Activated T-helper 2 cell treated with anti-CD3 and anti-CD28 coated beads, Interferon-gamma antibody, Interleukin-2, Interleukin-4, amounts not matched to agents 10 μg/mL and 5 μg/mL and 100 μg/mL, durations not matched to agents 14 hours and 24 hours and 36 hours (primary cell): ENCODE data around the gene HBM. TPM values are rescaled to one million over a fixed set of nuclear protein-coding genes. Genes with fewer than 3 reads are reported as not detected.
A peak's percentile ranks its signal among the peaks of the same experiment; 100 is the strongest.
"Not testable (repeated sequence)": the region's sequence is repeated elsewhere in the genome, so short reads cannot be mapped to it uniquely, and the experiment has no call there.

ENCODE experiments used
- DNase-seq: peaks from one replicate; pipeline ENCODE4 v3.0.0; 2021; ENCODE audit warnings: low spot score
- H3K27ac Mint-ChIP-seq: one replicate; pipeline ENCODE4 v1.8.0; 2021; ENCODE audit warnings: mixed read lengths
- H3K27me3 Mint-ChIP-seq: one replicate; pipeline ENCODE4 v1.8.0; 2021; ENCODE audit warnings: low read depth, mixed read lengths
- H3K36me3 Mint-ChIP-seq: one replicate; pipeline ENCODE4 v1.8.0; 2021; ENCODE audit warnings: low read depth, mixed read lengths
- H3K4me1 Mint-ChIP-seq: one replicate; pipeline ENCODE4 v1.8.0; 2021; ENCODE audit warnings: low read depth, mixed read lengths
- H3K4me3 Mint-ChIP-seq: one replicate; pipeline ENCODE4 v1.8.0; 2021; ENCODE audit warnings: low read depth, mild to moderate bottlenecking, moderate library complexity, mixed read lengths
- H3K9me3 Mint-ChIP-seq: one replicate; pipeline ENCODE4 v1.8.0; 2021; ENCODE audit warnings: mixed read lengths
- intact Hi-C: fragments of 100-400 bp; cut with micrococcal nuclease; formaldehyde crosslinking; loops from one replicate; pipeline ENCODE4 v1.15.1; 2023
- total RNA-seq: library from RNA; stranded (reverse); gene quantifications from 2 replicates; pipeline ENCODE4 v1.2.3, GENCODE V29; 2022

Gene HBM, protein sequence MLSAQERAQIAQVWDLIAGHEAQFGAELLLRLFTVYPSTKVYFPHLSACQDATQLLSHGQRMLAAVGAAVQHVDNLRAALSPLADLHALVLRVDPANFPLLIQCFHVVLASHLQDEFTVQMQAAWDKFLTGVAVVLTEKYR
- total RNA-seq, result not detected in 2 replicates

DNA sequence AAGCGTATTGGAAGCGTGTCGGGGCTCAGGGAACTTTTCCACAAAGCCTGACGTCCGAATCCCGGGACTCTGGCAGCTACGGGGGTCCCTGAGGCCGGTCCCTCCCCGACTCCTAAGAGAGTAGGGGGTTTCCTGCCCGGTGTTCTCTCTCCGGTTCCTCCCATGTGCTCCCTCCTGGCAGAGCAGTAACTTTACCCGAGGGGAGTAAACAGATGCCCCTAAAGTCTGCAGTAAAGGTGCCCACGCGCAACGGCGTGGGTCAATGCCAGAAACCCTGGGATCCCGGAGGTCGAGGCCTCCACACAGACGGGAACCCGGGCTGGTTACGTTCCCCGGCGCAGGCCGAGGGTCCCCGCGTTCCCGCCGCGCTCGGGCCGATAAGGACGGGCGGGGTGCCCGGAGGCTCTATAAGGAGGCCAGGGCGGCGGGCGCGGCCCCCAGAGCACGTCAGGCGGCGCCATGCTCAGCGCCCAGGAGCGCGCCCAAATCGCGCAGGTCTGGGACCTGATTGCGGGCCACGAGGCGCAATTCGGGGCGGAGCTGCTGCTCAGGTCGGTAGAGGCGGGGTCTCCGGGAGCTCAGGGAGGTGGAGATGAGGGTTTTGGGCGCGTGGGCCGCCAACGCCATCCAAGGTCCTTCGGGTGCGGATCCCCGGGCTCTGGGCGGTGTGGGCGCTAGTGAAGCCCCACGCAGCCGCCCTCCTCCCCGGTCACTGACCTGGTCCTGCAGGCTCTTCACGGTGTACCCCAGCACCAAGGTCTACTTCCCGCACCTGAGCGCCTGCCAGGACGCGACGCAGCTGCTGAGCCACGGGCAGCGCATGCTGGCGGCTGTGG, at the start of gene HBM:
TSS of gene HBM (plus strand) at position 440 of the 836 bp plus-strand sequence. CDS start at position 460, 20 bp downstream.
- DNase-seq, result no peak
- Mint-ChIP-seq H3K36me3 (no peaks in the 10 kb centered on the region), H3K9me3 (no peaks in the 10 kb centered on the region), H3K27me3 (peaks cover 47% of the 10 kb centered on the region), H3K4me1 (peaks cover 4% of the 10 kb centered on the region), H3K4me3 (no peak within 1 kb of the TSS), H3K27ac (no peak within 1 kb of the TSS)
- intact Hi-C loops, result no loop called here

DNA sequence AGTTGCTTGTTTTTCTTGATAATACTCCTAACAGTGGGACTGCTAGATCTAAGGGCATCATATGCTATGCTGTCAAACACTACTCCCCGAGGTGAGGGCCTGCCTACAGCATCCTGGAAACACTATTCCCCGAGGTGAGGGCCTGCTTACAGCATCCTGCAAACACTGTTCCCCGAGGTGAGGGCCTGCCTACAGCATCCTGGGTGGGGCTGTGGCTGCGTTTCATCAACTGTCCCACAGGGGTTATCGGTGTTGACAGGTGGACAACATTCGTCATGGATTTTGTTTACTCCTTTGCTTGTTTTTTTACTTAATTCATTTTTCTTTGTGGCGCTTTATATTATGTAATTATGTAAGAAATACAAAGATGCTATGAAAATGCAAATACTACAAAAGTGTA, 49.8 kb upstream of the HBM start:
- no peak overlapping the region for H3K27ac Mint-ChIP-seq
- H3K4me3 Mint-ChIP-seq, result no peak overlapping the region
- DNase-seq, result no peak
- H3K9me3 Mint-ChIP-seq, result no peaks in the 10 kb centered on the region
- intact Hi-C loops, result loop anchor here (5.0 kb wide), 1 partner anchor 246 kb away; no protein-coding TSS in a partner anchor
- peaks cover 36% of the 10 kb centered on the region for H3K36me3 Mint-ChIP-seq
- no peaks in the 10 kb centered on the region for H3K27me3 Mint-ChIP-seq
- H3K4me1 Mint-ChIP-seq, result peaks cover 13% of the 10 kb centered on the region

DNA sequence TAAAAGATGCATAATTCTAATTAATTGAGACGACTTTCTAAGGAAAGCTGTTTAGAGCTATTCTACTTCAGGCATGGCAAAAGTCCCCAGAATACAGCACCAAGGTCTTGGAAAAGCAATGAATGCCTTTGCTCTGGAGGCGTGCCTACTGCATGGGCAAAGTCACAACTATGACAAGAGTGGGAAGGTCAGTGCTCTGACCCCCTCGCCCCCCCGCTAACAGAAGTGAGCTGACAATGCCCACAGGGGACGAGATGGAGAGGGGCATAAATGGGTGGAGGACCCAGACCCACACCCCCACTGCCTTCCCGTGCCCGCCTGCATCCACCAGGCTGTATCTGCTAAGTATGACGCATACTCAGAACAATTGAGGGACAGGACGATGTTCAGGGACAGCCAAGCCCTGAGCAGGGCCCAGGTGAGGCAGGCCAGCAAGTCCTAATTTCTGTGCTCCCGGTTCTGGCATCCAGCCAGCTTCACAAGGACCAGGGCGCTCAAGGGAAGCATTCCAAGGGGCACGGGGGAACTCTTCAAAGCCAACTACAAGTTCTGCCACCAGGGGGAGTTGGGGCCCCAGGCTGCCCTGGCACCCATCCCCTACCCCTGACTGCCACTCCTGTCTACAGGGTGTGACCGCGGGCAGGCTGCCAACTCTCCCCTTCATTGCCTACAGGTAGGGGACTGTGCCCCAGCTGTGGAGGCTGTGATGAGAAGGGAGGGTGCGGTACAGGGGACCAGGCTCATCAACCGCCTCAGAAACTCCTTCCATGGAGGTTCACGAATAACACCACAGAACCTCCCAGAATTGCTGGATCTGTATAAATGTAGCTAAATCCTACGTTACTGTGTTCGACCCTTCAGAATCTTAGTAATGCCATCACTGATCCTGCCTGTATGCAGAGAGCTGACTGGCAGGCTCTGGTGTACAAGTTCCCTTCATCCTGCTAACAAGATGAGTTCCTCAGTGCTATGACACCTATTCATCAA, 48.1 kb upstream of the HBM start:
- H3K27ac Mint-ChIP-seq, result no peak overlapping the region
- H3K27me3 Mint-ChIP-seq, result no peaks in the 10 kb centered on the region
- DNase-seq, result peak; percentile 39
- H3K4me3 Mint-ChIP-seq, result no peak overlapping the region
- intact Hi-C loops, result loop anchor here (1.0 to 5.0 kb wide), 2 partner anchors 64 to 245 kb away; no protein-coding TSS in a partner anchor
- H3K9me3 Mint-ChIP-seq, result no peaks in the 10 kb centered on the region
- H3K36me3 Mint-ChIP-seq, result peaks cover 24% of the 10 kb centered on the region
- peaks cover 13% of the 10 kb centered on the region for H3K4me1 Mint-ChIP-seq

DNA sequence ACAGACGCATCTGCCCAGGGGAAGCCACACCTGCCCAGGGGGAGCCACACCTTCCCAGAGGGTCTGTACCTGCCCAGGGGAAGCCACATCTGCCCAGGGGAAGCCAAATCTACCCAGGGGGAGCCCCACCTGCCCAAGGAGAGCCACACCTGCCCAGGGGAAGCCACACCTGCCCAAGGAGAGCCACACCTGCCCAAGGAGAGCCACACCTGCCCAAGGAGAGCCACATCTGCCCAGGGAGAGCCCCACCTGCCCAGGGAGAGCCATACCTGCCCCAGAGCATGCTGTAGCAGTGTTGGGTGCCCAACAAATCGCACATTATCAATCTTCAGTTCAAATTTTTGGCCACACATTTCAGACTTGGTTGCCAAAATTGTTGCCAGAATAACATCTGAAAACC, 46.9 kb upstream of the HBM start:
- H3K27ac Mint-ChIP-seq, result no peak overlapping the region
- H3K4me3 Mint-ChIP-seq, result no peak overlapping the region
- no peaks in the 10 kb centered on the region for H3K9me3 Mint-ChIP-seq
- peaks cover 26% of the 10 kb centered on the region for H3K36me3 Mint-ChIP-seq
- intact Hi-C loops, result loop anchor here (1.0 to 5.0 kb wide), 2 partner anchors 62 to 243 kb away; no protein-coding TSS in a partner anchor
- no peaks in the 10 kb centered on the region for H3K27me3 Mint-ChIP-seq
- DNase-seq, result no peak
- H3K4me1 Mint-ChIP-seq, result peaks cover 4% of the 10 kb centered on the region

DNA sequence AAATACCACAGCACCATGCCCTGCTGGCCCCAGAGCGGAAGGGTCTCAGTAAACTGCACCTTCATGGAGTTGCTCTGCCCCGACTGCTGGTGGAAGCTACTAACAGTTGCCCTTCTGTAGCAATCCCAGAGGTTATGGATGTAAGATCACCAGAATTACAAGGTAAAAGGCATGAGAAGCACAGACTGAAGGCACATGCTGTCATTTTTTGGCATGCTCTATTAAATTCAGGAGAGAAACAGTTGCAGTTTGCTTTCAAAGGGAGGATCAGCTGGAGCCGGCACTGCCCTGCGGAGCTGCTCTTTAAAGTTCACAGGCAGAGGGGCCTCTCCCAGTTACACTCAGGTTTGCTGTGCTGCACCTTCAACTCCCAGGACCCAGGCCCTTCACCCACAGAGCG, 46.5 kb upstream of the HBM start:
- H3K4me3 Mint-ChIP-seq, result no peak overlapping the region
- intact Hi-C loops, result loop anchor here (5.0 kb wide), 1 partner anchor 243 kb away; no protein-coding TSS in a partner anchor
- no peaks in the 10 kb centered on the region for H3K9me3 Mint-ChIP-seq
- no peak overlapping the region for H3K27ac Mint-ChIP-seq
- peaks cover 1% of the 10 kb centered on the region for H3K4me1 Mint-ChIP-seq
- peaks cover 27% of the 10 kb centered on the region for H3K36me3 Mint-ChIP-seq
- DNase-seq, result no peak
- H3K27me3 Mint-ChIP-seq, result no peaks in the 10 kb centered on the region

DNA sequence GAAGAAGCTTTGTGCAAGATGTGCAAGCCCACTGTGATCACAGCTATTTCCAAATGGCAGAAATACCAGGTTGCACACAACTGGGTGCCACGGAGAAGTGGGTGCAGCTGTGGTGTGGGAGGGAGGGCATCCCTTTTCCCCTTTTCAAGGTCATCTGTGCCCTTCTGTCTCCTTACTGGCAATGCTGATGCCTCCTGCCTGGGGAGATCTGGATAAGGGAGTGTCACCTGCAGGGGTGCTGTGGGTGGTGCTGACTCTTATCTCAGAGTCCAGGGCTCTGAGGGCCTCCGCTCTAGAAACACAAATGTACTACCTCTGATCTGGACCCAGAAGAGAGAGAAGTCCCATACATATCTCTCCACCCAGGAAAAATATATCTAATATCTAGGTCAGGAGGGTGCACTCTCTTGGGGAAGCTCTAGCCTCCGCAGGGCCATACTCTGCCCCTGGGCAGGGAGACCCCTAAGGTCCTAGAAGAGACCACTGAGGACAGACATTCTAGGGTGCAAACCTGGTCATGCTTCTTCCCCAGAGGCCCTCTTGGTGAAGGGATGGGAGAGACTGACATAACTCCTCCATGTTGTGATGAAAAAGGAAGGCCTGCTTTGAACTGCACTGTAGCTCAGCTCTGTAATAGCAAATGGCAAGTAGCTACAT, 45.8 kb upstream of the HBM start:
- Mint-ChIP-seq H3K4me1 (no peaks in the 10 kb centered on the region), H3K4me3 (no peak overlapping the region), H3K36me3 (peaks cover 27% of the 10 kb centered on the region), H3K9me3 (no peaks in the 10 kb centered on the region), H3K27ac (no peak overlapping the region), H3K27me3 (no peaks in the 10 kb centered on the region)
- no peak for DNase-seq
- intact Hi-C loops, result loop anchor here (5.0 kb wide), 1 partner anchor 242 kb away; no protein-coding TSS in a partner anchor

DNA sequence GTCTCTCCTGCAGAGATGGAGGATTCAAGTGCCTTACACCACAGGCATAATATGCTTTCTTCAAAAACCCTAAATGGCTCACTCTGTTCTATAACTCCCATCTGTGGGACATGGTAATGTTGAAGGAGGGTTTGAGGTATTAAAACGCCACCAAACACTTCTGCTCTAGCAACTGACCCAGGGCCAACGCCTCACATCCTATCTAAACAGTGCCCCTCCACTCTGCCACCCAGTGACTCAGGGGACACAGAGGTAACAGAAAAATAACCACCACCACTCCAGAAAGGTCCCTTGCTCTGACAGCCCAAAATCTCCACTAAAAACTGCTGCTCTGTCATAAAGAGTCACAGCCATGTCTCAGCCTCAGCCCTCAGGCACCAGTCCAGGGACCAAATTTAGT, 45.0 kb upstream of the HBM start:
- no peak overlapping the region for H3K27ac Mint-ChIP-seq
- DNase-seq, result no peak
- H3K4me3 Mint-ChIP-seq, result no peak overlapping the region
- H3K27me3 Mint-ChIP-seq, result no peaks in the 10 kb centered on the region
- H3K4me1 Mint-ChIP-seq, result no peaks in the 10 kb centered on the region
- intact Hi-C loops, result no loop called here
- no peaks in the 10 kb centered on the region for H3K9me3 Mint-ChIP-seq
- H3K36me3 Mint-ChIP-seq, result peaks cover 27% of the 10 kb centered on the region

DNA sequence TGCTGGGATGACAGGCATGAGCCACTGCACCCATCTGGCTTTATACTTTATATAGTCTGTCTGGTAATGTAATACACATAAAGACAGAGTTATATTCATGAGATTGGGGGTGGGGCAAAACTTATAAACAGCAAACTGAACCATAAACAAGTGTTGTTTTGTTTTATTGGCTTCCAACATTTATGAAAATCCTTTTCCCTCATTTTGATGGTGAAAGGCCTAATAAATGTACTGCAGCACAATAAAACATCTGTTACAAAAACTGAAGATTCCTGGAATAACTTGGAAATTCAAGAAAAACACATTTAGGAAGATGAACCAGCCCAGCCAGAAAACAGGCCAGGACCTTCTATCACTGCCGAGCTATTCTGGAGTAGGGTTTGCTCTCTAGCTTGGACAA, 43.4 kb upstream of the HBM start:
- intact Hi-C loops, result no loop called here
- Mint-ChIP-seq H3K4me3 (no peak overlapping the region), H3K27me3 (no peaks in the 10 kb centered on the region), H3K4me1 (no peaks in the 10 kb centered on the region), H3K9me3 (no peaks in the 10 kb centered on the region), H3K27ac (no peak overlapping the region), H3K36me3 (peaks cover 17% of the 10 kb centered on the region)
- no peak for DNase-seq

DNA sequence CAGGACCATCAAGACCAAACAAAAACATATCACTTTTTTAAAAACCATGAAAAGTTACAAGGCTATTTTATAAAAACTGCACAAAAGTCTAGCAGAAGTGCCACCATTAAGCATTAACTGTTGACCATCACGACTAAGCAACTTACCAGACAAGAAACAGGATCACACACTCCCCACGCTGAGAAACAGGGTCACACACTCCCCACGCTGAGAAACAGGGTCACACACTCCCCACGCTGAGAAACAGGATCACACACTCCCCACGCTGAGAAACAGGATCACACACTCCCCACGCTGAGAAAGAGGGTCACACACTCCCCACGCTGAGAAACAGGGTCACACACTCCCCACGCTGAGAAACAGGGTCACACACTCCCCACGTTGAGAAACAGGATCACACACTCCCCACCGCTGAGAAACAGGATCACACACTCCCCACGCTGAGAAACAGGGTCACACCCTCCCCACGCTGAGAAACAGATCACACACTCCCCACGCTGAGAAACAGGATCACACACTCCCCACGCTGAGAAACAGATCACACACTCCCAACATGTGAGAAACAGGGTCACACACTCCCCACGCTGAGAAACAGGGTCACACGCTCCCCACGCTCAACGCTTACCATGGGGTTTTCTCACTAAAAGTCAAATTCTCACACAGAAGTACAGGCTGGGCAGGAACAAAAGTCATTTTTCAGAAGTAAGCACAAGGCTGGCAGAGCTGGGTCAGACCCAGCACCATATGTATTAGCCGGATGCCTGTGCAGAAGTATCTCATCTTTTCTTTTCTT, 42.0 kb upstream of the HBM start:
- H3K9me3 Mint-ChIP-seq, H3K4me1 Mint-ChIP-seq, H3K27ac Mint-ChIP-seq, H3K4me3 Mint-ChIP-seq, intact Hi-C loops, H3K27me3 Mint-ChIP-seq, DNase-seq: not testable (repeated sequence)
- peaks cover 12% of the 10 kb centered on the region for H3K36me3 Mint-ChIP-seq

DNA sequence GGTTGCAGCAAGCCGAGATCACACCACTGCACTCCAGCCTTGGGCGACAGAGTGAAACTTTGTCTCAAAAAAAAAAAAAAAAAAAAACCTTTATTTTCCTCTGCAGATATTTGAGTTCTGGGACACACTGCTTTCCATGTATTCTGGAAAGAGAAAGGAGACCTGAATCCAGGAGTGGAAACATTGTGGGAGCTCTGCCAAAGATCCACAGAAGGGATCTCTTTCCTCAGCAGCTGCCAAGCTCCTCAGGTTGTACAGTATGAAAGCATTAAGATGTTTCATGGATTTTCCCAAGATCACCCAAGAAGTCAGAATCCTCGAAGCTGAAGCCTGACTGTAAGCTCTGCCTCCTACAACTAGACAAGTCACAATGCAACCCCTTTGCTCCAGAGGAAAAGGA, 40.8 kb upstream of the HBM start:
- H3K27ac Mint-ChIP-seq, result no peak overlapping the region
- no peak for DNase-seq
- no peaks in the 10 kb centered on the region for H3K27me3 Mint-ChIP-seq
- H3K9me3 Mint-ChIP-seq, result no peaks in the 10 kb centered on the region
- peaks cover 12% of the 10 kb centered on the region for H3K36me3 Mint-ChIP-seq
- H3K4me3 Mint-ChIP-seq, result no peak overlapping the region
- intact Hi-C loops, result no loop called here
- peaks cover 11% of the 10 kb centered on the region for H3K4me1 Mint-ChIP-seq

DNA sequence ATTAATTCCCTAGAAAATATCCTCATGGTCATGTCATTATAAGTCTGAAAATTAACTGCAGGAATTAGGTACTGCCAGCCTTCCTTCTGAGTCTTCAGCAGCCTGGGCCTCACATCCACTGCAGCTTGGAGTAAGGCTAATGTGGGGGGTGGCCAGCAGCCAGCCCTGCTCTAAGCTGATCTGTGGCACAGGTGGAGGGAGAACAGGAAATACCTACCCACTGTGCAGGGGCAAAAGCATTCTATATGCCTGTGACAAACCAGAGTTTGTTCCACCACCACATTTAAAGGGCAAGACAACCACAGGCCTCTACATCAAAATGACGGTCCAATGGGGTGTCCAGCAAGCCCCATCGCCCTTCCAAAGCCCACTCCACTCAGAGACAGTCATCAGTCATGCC, 36.7 kb upstream of the HBM start:
- intact Hi-C loops, result no loop called here
- Mint-ChIP-seq H3K36me3 (peaks cover 6% of the 10 kb centered on the region), H3K4me1 (peaks cover 17% of the 10 kb centered on the region), H3K27ac (no peak overlapping the region), H3K27me3 (no peaks in the 10 kb centered on the region), H3K9me3 (no peaks in the 10 kb centered on the region), H3K4me3 (no peak overlapping the region)
- no peak for DNase-seq
